Stimulated activated CD8-positive, alpha-beta memory T cell treated with anti-CD3 and anti-CD28 coated beads, Interleukin-7, amount 100 ng/mL, for 1 hour (primary cell): Measurements from ENCODE around the gene METRNL.
"Not testable (repeated sequence)": the region's sequence is repeated elsewhere in the genome, so short reads cannot be mapped to it uniquely, and the experiment has no call there.

Experiments
- DNase-seq, 2 donors: peaks; one replicate each; pipeline ENCODE4 v3.0.0-alpha.2; 2020; ENCODE audit warnings: low read depth in 2 of 2

The METRNL gene

GRCh38 chr17:83138820-83139219 lies 59.4 kb downstream of the METRNL start:
- DNase-seq, result no peak

- DNase-seq, result not testable (repeated sequence)
These were observed 60.3 kb downstream of the METRNL start for GRCh38 chr17:83139541-83140248.

GRCh38 chr17:83140249-83140566 lies 60.8 kb downstream of the METRNL start:
- not testable (repeated sequence) for DNase-seq

GRCh38 chr17:83142619-83143018 lies 63.2 kb downstream of the METRNL start:
- DNase-seq, result no peak

GRCh38 chr17:83143817-83144231 lies 64.4 kb downstream of the METRNL start:
- DNase-seq, result no peak
